ENCODE data around the gene EXOSC5.

EXOSC5 gene

DNA sequence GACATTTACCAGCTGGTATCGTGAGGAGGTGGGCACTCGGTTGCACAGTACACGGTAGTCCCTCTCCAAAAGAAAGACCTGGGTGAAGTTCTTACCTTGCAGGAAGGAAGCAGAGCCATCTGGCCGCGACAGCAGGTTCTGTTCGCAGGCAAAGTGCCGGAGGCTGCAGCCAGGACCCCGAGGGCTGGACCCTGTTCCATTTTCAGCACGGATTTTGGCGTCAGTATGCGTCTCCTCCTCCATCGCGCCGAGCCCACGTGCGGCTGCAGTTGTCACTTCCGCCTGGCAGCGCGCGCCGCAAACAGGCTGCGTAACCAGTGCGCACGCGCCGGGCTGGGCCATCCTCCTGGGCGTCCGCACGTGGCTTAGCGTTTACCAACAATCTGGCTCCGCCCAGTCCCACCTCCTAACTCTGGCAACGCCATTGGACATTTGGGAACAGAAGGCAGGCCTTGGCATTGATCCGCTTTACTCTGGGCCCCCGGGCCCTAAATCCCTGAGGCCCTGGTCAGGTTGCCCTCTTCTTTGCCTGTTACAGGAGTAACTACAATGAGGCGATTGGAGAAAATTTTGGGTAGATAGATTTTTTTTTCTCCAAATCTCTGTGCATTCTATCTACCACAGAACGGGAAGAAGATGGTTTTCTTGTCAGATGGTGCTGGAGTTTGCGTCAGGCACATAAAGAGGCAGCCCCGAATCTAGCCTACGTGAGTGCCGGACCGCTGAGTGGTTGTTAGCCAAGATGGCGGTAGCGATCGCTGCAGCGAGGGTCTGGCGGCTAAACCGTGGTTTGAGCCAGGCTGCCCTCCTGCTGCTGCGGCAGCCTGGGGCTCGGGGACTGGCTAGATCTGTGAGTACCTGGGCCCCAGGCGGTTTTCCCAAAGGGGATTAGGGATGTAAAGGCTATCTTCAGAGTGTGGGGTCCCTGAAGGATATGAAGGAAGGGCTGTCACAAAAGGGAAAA is at the start of gene EXOSC5, which contains the start of gene BCKDHA:
Gene EXOSC5 (minus strand): TSS at position 274 of the 964 bp plus-strand sequence. CDS start 31 bp downstream, at position 243.
Gene BCKDHA (plus strand): TSS at position 733 of the 964 bp plus-strand sequence. CDS start 10 bp downstream, at position 743.
- DNase-seq, result peak; percentile 100

DNA sequence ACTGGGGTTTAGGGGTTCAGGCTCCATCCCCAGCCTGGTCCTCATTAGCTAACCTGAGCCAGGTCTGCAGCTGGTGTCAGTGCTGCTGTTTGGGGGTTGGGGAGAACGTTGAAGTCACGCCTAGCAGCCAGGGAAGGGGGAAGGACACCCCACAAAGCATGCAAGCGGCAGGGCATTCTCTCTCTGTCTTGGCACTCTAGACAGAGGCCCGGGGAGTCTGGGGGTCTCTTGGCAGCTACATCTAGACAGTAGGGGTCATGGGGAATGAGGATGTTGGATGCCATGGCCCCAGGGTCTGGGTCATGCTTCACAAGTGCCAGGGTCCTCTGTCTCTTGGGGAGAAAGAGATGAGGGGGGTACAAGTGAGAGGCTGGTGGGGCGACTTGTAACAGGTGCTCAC is 48.4 kb upstream of the EXOSC5 start:
- peak; percentile 29 for DNase-seq

- DNase-seq, result no peak
Observed at GRCh38 chr19:41443813-41444455, 46.8 kb upstream of the EXOSC5 start.

- DNase-seq, result no peak
Observed at GRCh38 chr19:41442473-41443355, 45.6 kb upstream of the EXOSC5 start, which contains the start of gene ERICH4. Gene ERICH4 (plus strand): TSS chr19:41443156. CDS start chr19:41443170, 14 bp downstream.

- DNase-seq, result no peak
Observed at GRCh38 chr19:41441321-41441945, 44.3 kb upstream of the EXOSC5 start.

DNA sequence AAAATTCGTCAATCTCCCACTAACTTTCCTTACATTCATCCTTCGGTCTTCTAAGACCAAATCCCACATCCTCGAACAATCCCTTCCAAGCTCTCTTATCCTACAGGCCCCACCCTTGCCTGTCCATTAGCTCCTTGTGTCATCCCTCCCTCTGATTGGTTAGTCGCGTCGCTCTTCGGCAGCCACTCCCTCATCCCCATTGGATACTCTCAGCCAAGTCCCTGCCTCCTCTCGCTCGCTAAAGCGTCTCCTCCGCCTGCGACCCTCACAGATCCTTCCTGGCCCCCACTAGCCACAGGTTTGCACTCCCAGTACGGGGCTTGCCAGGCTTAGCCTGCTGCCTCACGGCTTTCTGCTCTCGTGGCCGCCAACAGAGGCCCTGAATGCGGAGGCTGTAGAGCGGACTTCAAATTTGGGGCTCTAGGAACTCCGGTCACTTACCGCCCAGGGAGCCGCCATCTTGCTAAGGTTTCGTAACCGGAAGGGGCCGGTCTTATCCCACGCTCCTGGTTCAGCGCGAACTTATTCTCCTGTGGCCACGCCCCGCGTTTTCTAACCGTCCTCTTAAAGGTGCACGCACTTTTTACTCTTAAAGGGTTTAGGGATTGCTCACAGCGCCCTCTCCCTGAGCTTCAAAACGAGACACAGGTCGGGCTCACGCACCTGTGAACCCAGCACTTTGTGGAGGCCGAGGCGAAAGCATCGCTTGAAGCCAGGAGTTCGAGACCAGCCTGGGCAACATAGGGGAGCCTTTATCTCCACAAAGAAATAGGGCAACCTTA is 42.5 kb upstream of the EXOSC5 start, which contains the start of gene DMAC2:
Gene DMAC2 (minus strand): TSS at position 472 of the 782 bp plus-strand sequence. CDS start 13 bp downstream, at position 459.
- peak; percentile 98 for DNase-seq

- peak; percentile 26 for DNase-seq
Observed at GRCh38 chr19:41437944-41438574, 40.9 kb upstream of the EXOSC5 start.

DNA sequence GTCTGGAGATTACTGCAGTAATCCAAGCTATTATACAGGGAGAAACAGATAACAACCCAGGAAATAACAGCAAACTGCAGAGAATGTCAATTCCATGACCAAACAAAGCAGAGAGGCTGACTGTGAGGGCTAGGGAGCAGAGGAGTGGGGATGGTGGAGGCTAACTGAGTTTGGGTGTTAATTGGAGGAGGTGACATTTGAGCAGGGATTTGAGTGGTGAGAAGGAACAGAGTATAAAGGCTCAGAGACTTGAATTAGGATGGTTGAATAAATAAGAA is 39.5 kb upstream of the EXOSC5 start:
- DNase-seq, result peak; percentile 32

DNA sequence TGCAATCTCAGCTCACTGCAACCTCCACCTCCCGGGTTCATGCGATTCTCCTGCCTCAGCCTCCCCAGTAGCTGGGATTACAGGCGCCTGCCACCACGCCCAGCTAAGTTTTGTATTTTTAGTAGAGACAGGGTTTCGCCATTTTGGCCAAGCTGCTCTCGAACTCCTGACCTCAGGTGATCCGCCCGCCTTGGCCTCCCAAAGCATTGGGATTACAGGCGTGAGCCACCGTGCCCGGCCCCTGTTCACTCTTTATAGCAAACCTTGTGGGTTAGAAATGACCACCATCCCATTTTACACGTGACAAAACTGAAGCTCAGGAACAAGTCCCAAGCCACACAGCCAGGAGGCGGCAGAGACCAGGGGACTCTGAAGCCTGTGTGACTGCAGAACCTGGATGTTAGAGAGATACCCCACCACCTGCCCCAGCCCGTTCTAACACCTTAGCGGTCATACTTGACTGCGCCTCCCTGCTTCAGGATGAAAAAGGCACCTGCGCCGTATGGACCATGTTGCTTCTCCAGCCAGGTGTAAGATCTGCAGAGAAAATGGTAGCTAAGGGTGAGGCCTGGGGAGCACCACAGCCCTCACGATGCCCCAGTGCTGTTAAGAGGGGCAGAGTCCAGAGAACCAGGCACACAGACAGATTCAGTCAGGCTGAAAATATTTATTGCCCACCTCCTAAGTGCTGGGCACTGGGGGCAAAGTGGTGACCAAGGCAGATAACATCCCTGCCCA is 38.9 kb upstream of the EXOSC5 start:
- DNase-seq, result peak; percentile 52

GRCh38 chr19:41435376-41435775 is 38.2 kb upstream of the EXOSC5 start:
- peak; percentile 32 for DNase-seq

DNA sequence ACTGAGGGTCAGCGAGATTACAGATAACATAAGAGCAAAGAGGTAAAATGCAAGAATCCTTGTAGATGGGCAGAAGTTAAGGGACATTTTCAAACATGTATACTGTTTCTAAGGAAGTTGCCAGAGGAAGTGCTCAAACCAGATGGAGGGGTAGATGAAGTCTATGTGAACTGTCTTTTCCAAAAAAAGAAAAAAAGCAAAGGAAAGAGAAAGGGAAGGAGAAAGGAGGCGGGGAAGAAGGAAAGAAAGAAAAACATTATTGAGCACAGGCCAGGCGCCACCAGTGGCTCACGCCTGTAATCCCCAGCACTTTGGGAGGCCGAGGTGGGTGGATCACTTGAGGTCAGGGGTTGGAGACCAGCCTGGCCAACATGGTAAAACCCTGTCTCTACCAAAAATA is 37.3 kb upstream of the EXOSC5 start:
- no peak for DNase-seq

GRCh38 chr19:41433171-41433570 is 36.0 kb upstream of the EXOSC5 start:
- DNase-seq, result no peak

GRCh38 chr19:41431426-41432386 is 34.5 kb upstream of the EXOSC5 start:
- DNase-seq, result no peak

DNA sequence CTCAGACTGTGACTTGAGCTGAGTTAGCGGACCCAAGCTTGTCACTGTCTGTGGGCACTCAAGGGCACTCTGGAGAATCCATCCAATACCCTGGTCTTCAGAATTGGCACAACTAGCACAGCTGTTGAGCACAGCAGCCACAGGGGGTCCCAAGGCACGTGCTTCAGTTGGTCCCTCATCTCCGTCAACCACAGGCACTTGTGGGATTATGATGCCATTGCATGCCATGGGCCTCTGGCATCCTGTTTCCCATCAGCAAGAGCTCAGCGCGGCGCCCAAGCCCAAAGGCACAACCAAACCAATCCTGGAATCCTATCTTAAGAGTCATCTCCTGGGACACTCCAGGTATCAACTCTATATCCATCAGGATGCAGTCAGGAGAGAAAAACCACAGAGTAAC is 33.8 kb upstream of the EXOSC5 start:
- DNase-seq, result no peak

DNA sequence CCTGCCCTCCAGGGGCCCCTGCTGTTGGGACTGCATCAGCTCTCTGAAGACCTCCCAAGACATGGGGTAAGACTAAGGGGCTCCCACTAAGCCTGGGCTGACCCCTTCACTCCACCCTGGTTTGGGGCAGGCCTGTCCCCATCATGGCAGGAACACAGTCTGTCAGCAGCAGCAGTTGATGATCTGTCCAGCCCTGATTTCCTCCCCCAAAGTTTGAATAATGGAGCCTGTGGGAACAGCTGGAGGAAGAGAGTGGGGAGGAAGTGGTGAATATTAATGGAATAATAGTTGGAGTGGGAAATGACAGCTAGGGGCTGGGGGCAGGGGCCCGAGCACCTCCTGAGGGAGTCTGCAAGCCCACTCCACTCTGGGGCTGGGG is 31.3 kb upstream of the EXOSC5 start:
- DNase-seq, result no peak

- no peak for DNase-seq
Observed at GRCh38 chr19:41427647-41428480, 30.7 kb upstream of the EXOSC5 start.

DNA sequence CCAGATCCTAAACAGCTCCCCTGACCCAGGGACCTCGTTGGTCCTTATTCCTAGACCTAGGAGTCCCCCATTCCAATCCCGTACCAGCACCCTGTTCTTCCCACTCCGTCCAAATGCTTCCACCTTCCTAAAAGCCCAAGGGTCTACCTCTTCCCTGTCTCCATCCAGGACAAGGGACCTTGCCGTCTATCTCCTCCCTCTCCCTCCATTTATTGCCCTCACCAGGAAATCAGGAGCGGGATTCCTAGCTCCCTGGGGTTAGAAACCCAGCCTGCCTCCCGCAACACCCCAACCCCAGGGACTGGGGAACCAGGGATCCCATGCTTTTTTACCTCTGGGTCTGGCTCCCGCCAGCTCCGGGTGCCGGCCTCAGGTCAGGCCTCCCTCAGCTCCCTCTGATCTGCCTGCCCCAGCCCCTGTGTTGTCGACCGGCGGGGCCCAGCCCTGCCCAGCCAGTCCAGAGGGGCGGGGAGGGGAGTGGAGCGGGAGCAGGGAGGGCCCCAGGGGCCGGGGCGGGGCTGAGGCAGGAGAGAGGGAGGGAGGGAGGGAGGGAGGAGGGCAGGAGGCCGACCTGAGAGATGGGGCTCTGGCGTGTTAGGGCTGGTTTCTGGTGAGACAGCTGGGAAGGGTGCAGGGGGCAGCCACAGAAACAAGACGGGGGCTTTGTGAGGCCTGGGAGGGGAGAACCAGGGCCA is 29.9 kb upstream of the EXOSC5 start, which contains the start of gene B3GNT8:
Gene B3GNT8 (minus strand): TSS at position 423 of the 695 bp plus-strand sequence. CDS start 596 bp downstream, outside the sequence.
- peak; percentile 96 for DNase-seq
